GM12891 (cell line): Measurements from ENCODE around the gene NUDT17. TPM values are rescaled to one million over a fixed set of nuclear protein-coding genes. Genes with fewer than 3 reads are reported as not detected.
"Not testable (repeated sequence)": the region's sequence is repeated elsewhere in the genome, so short reads cannot be mapped to it uniquely, and the experiment has no call there.

Source experiments
- DNase-seq: peaks from one replicate; pipeline ENCODE4 v3.0.0; 2011; ENCODE audit warnings: low spot score; ENCODE audit not compliant: insufficient read length
- FAIRE-seq: peaks from 2 replicates; lab custom pipeline; 2011; peaks lifted over from hg19 to GRCh38; lab: Jason Lieb, UNC
- PAX5 ChIP-seq: IDR thresholded peaks from 2 replicates; pipeline ENCODE4 v1.6.1; 2011; ENCODE audit warnings: low read length, moderate library complexity, mild to moderate bottlenecking; ENCODE audit not compliant: insufficient read depth, severe bottlenecking
- POLR2A ChIP-seq: IDR thresholded peaks from 2 replicates; pipeline ENCODE4 v1.6.1; 2011; ENCODE audit warnings: low read depth, low read length, control low read depth
- POLR2AphosphoS5 ChIP-seq: IDR thresholded peaks from 2 replicates; pipeline ENCODE4 v1.6.1; 2011; ENCODE audit warnings: low read depth, low read length, control low read depth
- POU2F2 ChIP-seq: IDR thresholded peaks from 2 replicates; pipeline ENCODE4 v1.6.1; 2011; ENCODE audit warnings: low read depth, mild to moderate bottlenecking, control low read depth, low read length, moderate library complexity
- SPI1 ChIP-seq: IDR thresholded peaks from 2 replicates; pipeline ENCODE4 v1.6.1; 2011; ENCODE audit warnings: low read depth, low read length, control low read depth
- TAF1 ChIP-seq: IDR thresholded peaks from 2 replicates; pipeline ENCODE4 v1.6.1; 2011; ENCODE audit warnings: low read depth, low read length, control low read depth
- polyA plus RNA-seq: library from polyadenylated mRNA; unstranded; fragments of >200 nt; gene quantifications from one replicate; pipeline ENCODE4 v1.2.1, GENCODE V29; 2012; ENCODE audit warnings: low read depth, missing spikeins, inconsistent platforms; ENCODE audit not compliant: missing spikeins

NUDT17 gene, protein sequence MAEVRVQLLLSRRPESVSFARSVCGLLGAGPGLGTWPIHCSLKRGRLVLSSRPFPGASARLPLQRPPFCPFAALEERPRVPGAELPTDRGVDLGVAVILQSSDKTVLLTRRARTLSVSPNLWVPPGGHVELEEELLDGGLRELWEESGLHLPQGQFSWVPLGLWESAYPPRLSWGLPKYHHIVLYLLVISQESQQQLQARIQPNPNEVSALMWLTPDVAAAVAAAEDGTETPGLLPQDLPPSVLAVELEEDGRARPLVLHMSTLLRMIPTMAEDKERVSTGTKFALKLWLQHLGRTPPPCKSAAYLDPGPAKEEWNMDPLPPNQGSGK
- polyA plus RNA-seq, result 4.1 TPM

DNA sequence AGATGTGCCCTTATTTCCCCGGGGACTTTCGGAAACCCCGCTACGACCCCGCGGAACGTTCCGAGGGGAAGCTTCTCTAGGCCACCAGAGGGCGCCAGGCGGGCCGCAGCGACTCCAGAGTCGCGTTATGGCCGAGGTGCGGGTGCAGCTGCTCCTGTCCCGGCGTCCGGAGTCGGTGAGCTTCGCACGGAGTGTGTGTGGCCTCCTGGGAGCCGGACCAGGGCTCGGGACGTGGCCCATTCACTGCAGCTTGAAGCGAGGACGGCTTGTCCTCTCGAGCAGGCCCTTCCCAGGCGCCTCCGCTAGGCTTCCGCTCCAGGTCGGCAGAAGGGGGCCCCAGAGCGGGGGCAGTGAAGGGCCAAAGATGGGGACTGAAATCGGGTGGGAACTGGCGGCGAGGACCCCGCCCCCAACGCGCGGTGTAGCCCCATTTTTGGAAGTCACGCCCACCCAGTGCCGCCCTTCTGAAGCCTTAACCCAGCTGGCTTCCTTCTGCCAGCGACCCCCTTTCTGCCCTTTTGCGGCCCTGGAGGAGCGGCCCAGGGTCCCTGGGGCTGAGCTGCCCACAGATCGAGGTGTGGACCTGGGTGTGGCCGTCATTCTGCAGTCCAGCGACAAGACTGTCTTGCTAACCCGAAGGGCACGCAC, at the start of gene NUDT17:
NUDT17 (plus strand) TSS at position 117 of the 648 bp plus-strand sequence; CDS start at position 128, 11 bp downstream.
- FAIRE-seq, result peak; percentile 26
- DNase-seq, result peak; percentile 88
- TF ChIP-seq POLR2AphosphoS5 (0 out of 2 replicates have a peak, but pooled peaks have one; percentile 36), POU2F2 (no peak), TAF1 (no peak), PAX5 (peak; percentile 38), POLR2A (no peak), SPI1 (no peak)

DNA sequence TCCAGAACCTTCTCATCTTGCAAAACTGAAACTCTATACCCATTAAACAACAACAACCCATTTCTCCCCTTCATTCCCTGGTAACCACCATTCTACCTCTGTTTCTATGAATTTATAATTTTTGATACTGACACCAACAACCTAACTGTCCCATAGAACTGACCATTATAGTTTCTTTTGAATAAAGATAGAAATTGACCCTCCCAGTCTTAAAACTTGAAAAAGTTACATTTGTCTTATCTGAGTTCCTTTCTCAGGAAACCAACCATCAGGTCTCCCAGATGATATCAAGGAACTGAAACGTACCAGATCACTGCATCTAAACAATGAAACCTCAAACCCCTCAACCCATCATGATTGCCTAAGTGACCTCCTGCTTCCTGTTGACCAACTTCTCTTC, 48.7 kb upstream of the NUDT17 start:
- DNase-seq (no peak), FAIRE-seq (no peak)
- TF ChIP-seq PAX5, result no peak
- 0 out of 2 replicates have a peak, but pooled peaks have one; percentile 11 for TF ChIP-seq SPI1
- no peak for TF ChIP-seq TAF1

DNA sequence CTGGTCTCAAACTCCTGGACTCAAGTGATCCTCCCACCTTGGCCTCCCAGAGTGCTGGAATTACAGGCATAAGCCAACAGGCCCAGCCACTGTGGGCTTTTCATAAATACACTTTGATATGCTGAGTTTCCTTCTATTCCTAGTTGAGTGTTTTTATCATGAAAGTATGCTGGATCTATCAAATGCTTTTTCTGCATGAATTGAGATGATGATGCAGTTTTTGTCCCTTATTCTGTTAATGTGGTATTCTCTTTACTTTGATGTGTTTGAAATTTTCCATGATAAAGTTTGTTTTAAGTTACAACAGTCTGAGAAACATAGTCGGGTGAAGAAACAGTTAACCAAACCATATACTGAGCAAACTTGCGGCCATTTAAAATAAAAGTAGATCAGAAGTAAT, 45.6 kb upstream of the NUDT17 start:
- no peak for DNase-seq
- no peak for TF ChIP-seq POU2F2
- TF ChIP-seq TAF1, result no peak
- no peak for TF ChIP-seq PAX5
- TF ChIP-seq POLR2AphosphoS5, result no peak
- no peak for TF ChIP-seq POLR2A
- TF ChIP-seq SPI1, result no peak
- FAIRE-seq, result no peak

DNA sequence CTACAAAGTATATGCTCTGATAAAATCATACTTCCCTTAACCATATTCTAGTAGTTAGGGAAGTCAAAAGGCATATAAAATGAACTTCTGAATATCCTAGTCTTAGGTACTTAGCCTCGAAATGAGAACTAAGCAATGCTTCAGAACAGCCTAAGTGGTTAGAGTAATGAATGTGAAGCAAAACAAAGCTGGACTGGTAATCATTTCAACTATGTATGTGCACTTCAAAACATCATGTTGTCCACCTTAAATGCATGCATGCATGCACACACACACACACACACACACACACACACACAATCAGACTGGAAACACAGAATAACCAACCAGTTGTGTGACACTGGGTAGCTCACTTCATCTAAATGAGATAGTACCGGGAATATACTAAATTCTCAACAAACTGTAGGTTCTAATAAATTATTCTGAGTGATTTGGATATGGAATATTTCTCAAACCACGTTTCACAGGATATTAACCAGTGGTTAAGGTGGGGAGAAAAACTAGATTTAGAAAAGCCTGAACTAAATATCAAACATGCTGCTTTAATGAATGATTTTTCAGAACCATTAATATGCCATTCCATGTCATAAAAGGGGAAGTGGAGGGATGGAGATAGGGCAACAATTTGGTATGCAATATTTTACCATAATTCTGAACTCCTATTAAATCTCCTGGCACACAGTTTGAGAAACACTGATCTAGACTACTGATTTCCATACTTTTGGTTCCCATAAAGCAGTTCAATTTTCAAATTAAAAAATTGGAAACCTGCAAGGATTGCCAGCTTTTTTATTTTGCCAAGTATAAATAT, 41.0 kb upstream of the NUDT17 start:
- FAIRE-seq (peak; percentile 35), DNase-seq (no peak)
- TF ChIP-seq TAF1 (no peak), SPI1 (peak; percentile 57), POLR2AphosphoS5 (no peak)

DNA sequence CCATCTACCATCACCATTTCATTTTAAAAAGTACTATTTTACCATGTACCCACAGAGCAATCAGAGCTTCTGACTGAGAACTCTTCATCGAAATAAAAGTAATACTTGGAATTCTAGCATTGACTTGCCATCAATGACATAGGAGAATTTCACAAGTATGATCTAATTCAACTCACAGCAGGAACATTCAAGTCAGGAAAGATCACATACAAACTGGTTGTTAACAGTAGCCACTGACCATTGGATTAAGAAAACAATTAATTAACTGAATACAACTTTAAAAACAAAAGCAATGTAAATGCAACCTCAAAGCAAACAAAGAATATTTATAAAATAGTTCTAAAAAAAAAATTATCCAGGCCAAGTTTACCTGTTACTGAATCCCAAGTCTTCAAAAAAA, 40.4 kb upstream of the NUDT17 start:
- TF ChIP-seq PAX5 (no peak), SPI1 (no peak), TAF1 (no peak), POLR2AphosphoS5 (no peak), POU2F2 (no peak), POLR2A (no peak)
- FAIRE-seq (no peak), DNase-seq (no peak)

DNA sequence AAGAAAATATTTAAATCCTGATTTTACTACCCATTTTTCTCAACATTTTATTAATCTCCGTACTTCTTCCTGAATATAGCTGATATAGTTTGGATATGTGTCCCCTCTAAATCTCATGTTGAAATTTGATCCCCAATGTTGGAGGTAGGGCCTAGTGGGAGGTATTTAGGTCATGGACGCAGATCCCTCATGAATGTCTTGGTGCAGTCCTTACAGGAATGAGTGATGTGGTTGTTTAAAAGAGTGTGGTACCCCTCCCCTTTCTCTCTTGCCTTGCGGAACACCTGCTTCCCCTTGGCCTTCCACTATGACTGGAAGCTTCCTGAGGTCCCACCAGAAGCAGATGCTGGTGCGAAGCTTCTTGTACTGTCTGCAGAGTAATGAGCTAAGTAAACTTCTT, 39.0 kb upstream of the NUDT17 start:
- DNase-seq (no peak), FAIRE-seq (no peak)
- no peak for TF ChIP-seq POU2F2
- TF ChIP-seq PAX5, result no peak
- TF ChIP-seq POLR2AphosphoS5, result no peak
- no peak for TF ChIP-seq POLR2A
- TF ChIP-seq SPI1, result no peak
- TF ChIP-seq TAF1, result no peak

DNA sequence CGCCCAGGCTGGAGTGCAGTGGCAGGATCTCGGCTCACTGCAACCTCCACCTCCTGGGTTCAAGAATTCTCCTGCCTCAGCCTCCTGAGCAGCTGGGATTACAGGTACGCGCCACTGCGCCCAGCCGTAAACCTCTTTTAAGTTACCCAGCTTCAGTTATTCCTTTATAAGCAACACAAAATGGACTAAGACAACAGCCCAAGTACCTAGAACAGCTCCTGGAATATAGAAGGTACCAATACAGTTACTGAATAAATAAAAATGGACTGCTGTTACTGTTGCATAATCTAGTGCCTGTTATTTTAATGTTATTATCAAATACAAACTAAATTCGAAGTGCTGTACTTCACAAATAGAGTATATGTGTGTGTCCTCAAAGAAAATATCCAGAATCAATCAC, 38.6 kb upstream of the NUDT17 start:
- DNase-seq, result no peak
- no peak for FAIRE-seq
- no peak for TF ChIP-seq SPI1
- no peak for TF ChIP-seq POLR2AphosphoS5
- TF ChIP-seq POU2F2, result no peak

DNA sequence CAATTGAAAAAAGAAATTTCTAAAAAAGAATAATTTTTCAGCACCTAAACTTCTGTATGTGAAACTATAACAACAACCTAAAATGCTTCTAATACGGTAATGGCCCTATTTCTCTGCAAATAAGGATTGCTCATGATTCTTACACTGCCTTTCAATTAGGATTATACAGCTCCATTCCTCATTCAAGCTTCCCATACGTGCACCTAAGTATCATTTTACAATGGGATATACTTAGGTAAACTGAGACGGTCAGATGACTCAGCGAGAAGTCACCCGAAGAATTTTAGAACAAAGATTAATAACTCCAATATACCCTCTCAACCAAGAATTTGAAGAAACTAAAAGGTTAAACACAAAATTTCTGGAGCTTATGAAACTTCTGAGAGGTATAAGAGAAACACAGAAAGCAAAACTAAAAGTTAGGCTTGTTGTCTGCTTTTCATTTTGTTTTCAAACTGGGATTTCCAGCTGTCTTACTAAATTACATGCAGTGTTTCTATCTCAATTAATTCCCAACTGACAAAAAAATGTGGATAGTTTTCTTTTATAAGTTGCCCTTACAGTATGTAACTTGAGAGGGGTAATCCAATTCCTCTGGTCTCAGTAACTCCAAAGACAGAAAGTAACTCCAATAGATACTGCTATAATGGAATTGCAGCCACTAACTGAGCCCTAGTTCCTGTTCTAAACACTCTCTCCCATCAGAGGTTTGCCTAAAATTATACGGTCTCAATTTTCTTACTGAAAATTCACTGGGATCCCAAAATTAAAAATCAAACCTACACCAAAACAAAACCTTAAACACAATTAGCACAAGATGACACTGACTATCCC, 32.2 kb upstream of the NUDT17 start:
- not testable (repeated sequence) for FAIRE-seq, DNase-seq

DNA sequence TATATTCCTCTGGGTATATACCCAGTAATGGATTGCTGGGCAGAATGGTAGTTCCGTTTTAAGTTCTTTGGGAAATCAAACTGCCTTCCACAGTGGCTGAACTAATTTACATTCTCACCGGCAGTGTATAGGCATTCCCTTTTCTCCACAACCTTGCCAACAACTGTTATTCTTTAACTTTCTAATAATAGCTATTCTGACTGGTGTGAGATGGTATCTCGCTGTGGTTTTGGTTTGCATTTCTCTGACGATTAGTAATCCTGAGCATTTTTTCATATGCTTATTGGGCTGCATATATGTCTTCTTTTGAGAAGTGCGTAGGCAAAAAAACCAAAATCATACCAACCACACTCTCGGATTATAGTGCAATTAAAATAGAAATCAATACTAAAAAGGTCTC, 27.3 kb upstream of the NUDT17 start:
- not testable (repeated sequence) for FAIRE-seq, DNase-seq

DNA sequence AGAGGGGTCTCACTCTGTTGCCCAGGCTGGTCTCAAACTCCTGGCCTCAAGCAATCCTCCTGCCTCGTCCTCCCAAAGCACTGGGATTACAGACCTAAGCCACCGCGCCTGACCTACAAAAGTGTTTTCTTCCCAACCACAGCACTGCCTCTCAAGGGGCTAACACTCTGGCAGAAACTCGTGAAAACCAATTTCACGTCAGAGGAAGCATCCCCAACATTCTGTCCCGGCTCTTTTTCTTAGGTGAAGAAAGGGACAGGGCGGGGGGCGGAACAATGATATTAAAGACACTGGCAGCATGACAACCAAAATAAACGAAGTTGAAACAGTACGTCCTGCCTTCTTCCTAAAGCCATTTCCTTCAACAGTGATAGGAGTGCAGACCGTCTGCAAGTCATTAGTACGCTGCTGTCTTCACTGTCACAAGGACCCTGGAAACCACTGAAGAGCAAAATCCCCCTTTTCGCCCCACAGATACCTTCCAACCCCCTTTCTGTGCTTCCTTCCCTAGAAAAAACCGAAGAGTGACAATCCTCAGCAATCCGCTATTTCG, 22.6 kb upstream of the NUDT17 start:
- not testable (repeated sequence) for DNase-seq, FAIRE-seq
